HG02943 (cell line): Measurements from ENCODE around the gene WNK4.
"Not testable (repeated sequence)": the region's sequence is repeated elsewhere in the genome, so short reads cannot be mapped to it uniquely, and the experiment has no call there.

Source experiments
- ATAC-seq: cut with Tn5 transposase; IDR thresholded peaks from one replicate; pipeline ENCODE4 v1.9.1; 2021; ENCODE audit warnings: mild to moderate bottlenecking, low read depth, moderate library complexity; ENCODE audit not compliant: unreplicated experiment

WNK4 gene

GRCh38 chr17:42769964-42770363 is 10.4 kb upstream of the WNK4 start:
- ATAC-seq: not testable (repeated sequence)

GRCh38 chr17:42772945-42773289 is 7.5 kb upstream of the WNK4 start:
- ATAC-seq: no peak

GRCh38 chr17:42773290-42774035 is 6.9 kb upstream of the WNK4 start, which contains the start of gene VPS25:
Gene VPS25, plus strand, starts transcription at chr17:42773449. Its CDS starts 27 bp downstream, at chr17:42773476.
- ATAC-seq: peak; percentile 85

GRCh38 chr17:42774066-42774745 is 6.2 kb upstream of the WNK4 start:
- ATAC-seq: no peak

GRCh38 chr17:42775534-42776098 is 4.8 kb upstream of the WNK4 start:
- ATAC-seq: no peak

- ATAC-seq: no peak
Measured at GRCh38 chr17:42778570-42778969, 1.8 kb upstream of the WNK4 start.

GRCh38 chr17:42779304-42779935 is 990 bp upstream of the WNK4 start:
- ATAC-seq: no peak

- no peak for ATAC-seq
Measured at GRCh38 chr17:42780851-42781638, 635 bp downstream of the WNK4 start.

- no peak for ATAC-seq
Measured at GRCh38 chr17:42781639-42782165, 1.3 kb downstream of the WNK4 start.

GRCh38 chr17:42782166-42783061 is 2.0 kb downstream of the WNK4 start:
- no peak for ATAC-seq

GRCh38 chr17:42783062-42783790 is 2.8 kb downstream of the WNK4 start:
- no peak for ATAC-seq

- no peak for ATAC-seq
Measured at GRCh38 chr17:42783791-42784138, 3.4 kb downstream of the WNK4 start.

- ATAC-seq: no peak
Measured at GRCh38 chr17:42784409-42784808, 4.0 kb downstream of the WNK4 start.

- no peak for ATAC-seq
Measured at GRCh38 chr17:42784811-42785592, 4.6 kb downstream of the WNK4 start.

- ATAC-seq: no peak
Measured at GRCh38 chr17:42787266-42787665, 6.9 kb downstream of the WNK4 start.

GRCh38 chr17:42791948-42792347 is 11.5 kb downstream of the WNK4 start:
- no peak for ATAC-seq

GRCh38 chr17:42792545-42792944 is 12.1 kb downstream of the WNK4 start:
- no peak for ATAC-seq

- ATAC-seq: no peak
Measured at GRCh38 chr17:42795061-42795460, 14.7 kb downstream of the WNK4 start.
